Pancreas (tissue), 10 donors: ENCODE results near the gene GRIK3. TPM values are rescaled to one million over a fixed set of nuclear protein-coding genes. Genes with fewer than 3 reads are reported as not detected.
A peak's percentile ranks its signal among the peaks of the same experiment; 100 is the strongest.

Experiments used
- ATAC-seq, 4 donors: fragments of 200-7000 bp; cut with Tn5 transposase; one replicate each; pipeline versions ENCODE4 v1.8.0 to v1.9.1; 2020; ENCODE audit warnings: mild to moderate bottlenecking in 4 of 4, moderate library complexity in 4 of 4
- DNase-seq, 6 donors: peaks; one replicate each; pipeline ENCODE4 v3.0.0-alpha.2; 2020
- FAIRE-seq: peaks from 2 replicates; lab custom pipeline; 2012; peaks lifted over from hg19 to GRCh38; lab: Jason Lieb, UNC
- H3K27ac ChIP-seq, 4 donors: fragments of 200-600 bp; sonication (generic); 1 replicate in 3 of 4; 2 replicates in 1 of 4; pipeline versions ENCODE4 v1.5.0 to v1.8.0; 2020
- H3K27me3 ChIP-seq, 4 donors: fragments of 200-600 bp; one replicate each; pipeline ENCODE4 v1.8.0; 2021
- H3K36me3 ChIP-seq, 3 donors: fragments of 200-600 bp; sonication (generic) in 1 of 3; one replicate each; pipeline versions ENCODE4 v1.5.0 to v1.8.0; 2020 to 2021
- H3K4me1 ChIP-seq, 3 donors: fragments of 200-600 bp; one replicate each; pipeline ENCODE4 v1.8.0; 2021
- H3K4me3 ChIP-seq, 4 donors: fragments of 200-600 bp; sonication (generic) in 2 of 4; one replicate each; pipeline versions ENCODE4 v1.5.0 to v1.8.0; 2020 to 2021
- H3K9me3 ChIP-seq, 4 donors: fragments of 200-600 bp; one replicate each; pipeline ENCODE4 v1.8.0; 2021
- CTCF ChIP-seq, 4 donors: fragments of 200-600 bp; sonication (generic) in 3 of 4; IDR thresholded peaks; one replicate each; pipeline versions ENCODE4 v1.5.0 to v1.8.0; 2021; ENCODE audit warnings: antibody characterized with exemption in 4 of 4
- WGBS, 2 donors: extraction: QIAGEN DNeasy Blood & Tissue Kit; methylation state at CpG; one replicate each; pipeline ENCODE4 v1.1.7; 2013; 5-methylcytosine and 5-hydroxymethylcytosine counted together
- intact Hi-C, 3 donors: fragments of 100-400 bp; cut with DNase I; formaldehyde crosslinking; loops; one replicate each; pipeline versions ENCODE4 v1.11.1 to v1.14.2; 2022
- polyA plus RNA-seq, 2 donors: library from polyadenylated mRNA; stranded (reverse); fragments of 200-250 nt; gene quantifications; one replicate each; pipeline ENCODE4 v1.2.3, GENCODE V29; 2013
- total RNA-seq, 6 donors: library from RNA; stranded (reverse); fragmentation: NEBNext Ultra II Directional in 4 of 6; extraction: Animal tissue kit (Norgen Biotek cat#: 25700) in 4 of 6; gene quantifications; one replicate each; pipeline versions ENCODE4 v1.2.1 to v1.2.4, GENCODE V29; 2021 to 2023
- donor health status: healthy with polysubstance abuse.
- donor health status: DM: no; HTN: no; CAD: no; lungs with moderate emphysema.
- donor health status: DM: no; HTN: no; CAD: no.
- donor health status: control.
- donor health status: control.
- donor health status: Bipolar disorder and iron deficiency.
- donor health status: DM: yes; HTN: yes; CAD: no.
- donor health status: DM: no; HTN: no; CAD: no.
- donor health status: DM: no; HTN: no; CAD: no.
- donor health status: DM: yes; HTN: yes; CAD: no.

The GRIK3 gene
- total and polyA plus RNA-seq, 8 donors = 0.08 to 0.47 (median 0.23) TPM

GRCh38 chr1:36847761-36848160, 186.6 kb downstream of the GRIK3 start:
- FAIRE-seq (no peak), ATAC-seq (no peak), DNase-seq (peak in 1 of 6 donors; percentile 1)
- Histone ChIP-seq H3K36me3 (no peaks in the 10 kb centered on the region), H3K27ac (no peak overlapping the region), H3K4me3 (no peak overlapping the region), H3K27me3 (no peaks in the 10 kb centered on the region), H3K9me3 (no peaks in the 10 kb centered on the region), H3K4me1 (no peaks in the 10 kb centered on the region)
- no peak for TF ChIP-seq CTCF (IDR thresholded peaks at IDR 0.05)
- intact Hi-C loops = no loop called here
- 8 to 11% methylated on average over 2 of the region's 2 CpGs for WGBS, 2 donors

- no peaks in the 10 kb centered on the region for H3K27me3 ChIP-seq
- no peak for TF ChIP-seq CTCF (IDR thresholded peaks at IDR 0.05)
- DNase-seq (no peak), FAIRE-seq (no peak), ATAC-seq (no peak)
- no peaks in the 10 kb centered on the region for H3K9me3 ChIP-seq
- no peaks in the 10 kb centered on the region for H3K4me1 ChIP-seq
- H3K4me3 ChIP-seq = no peak overlapping the region
- intact Hi-C loops = no loop called here
- WGBS, 2 donors = 8 to 11% methylated on average over 1 of the region's 1 CpG
- no peaks in the 10 kb centered on the region for H3K36me3 ChIP-seq
- H3K27ac ChIP-seq = no peak overlapping the region
These were observed 187.1 kb downstream of the GRIK3 start for GRCh38 chr1:36847186-36847585.

- TF ChIP-seq CTCF (IDR thresholded peaks at IDR 0.05) = no peak
- H3K27ac ChIP-seq = no peak overlapping the region
- FAIRE-seq (no peak), ATAC-seq (no peak), DNase-seq (peak in 1 of 6 donors; percentile 13)
- H3K36me3 ChIP-seq = no peaks in the 10 kb centered on the region
- intact Hi-C loops = no loop called here
- no peaks in the 10 kb centered on the region for H3K4me1 ChIP-seq
- H3K27me3 ChIP-seq = no peaks in the 10 kb centered on the region
- no peak overlapping the region for H3K4me3 ChIP-seq
- 71 to 75% methylated on average over 1 of the region's 1 CpG for WGBS, 2 donors
- no peaks in the 10 kb centered on the region for H3K9me3 ChIP-seq
These were observed 188.0 kb downstream of the GRIK3 start for GRCh38 chr1:36846357-36846756.

- Histone ChIP-seq H3K36me3 (no peaks in the 10 kb centered on the region), H3K4me1 (no peaks in the 10 kb centered on the region), H3K4me3 (no peak overlapping the region), H3K9me3 (no peaks in the 10 kb centered on the region), H3K27ac (no peak overlapping the region), H3K27me3 (no peaks in the 10 kb centered on the region)
- ATAC-seq (no peak), DNase-seq (no peak), FAIRE-seq (no peak)
- WGBS, 2 donors = 59 to 69% methylated on average over 14 of the region's 14 CpGs
- intact Hi-C loops = no loop called here
- TF ChIP-seq CTCF (IDR thresholded peaks at IDR 0.05) = no peak
These were observed 188.5 kb downstream of the GRIK3 start for GRCh38 chr1:36845802-36846201.

- no peak overlapping the region for H3K27ac ChIP-seq
- ATAC-seq (no peak), FAIRE-seq (no peak), DNase-seq (no peak)
- H3K36me3 ChIP-seq = no peaks in the 10 kb centered on the region
- intact Hi-C loops = no loop called here
- H3K9me3 ChIP-seq = no peaks in the 10 kb centered on the region
- H3K27me3 ChIP-seq = no peaks in the 10 kb centered on the region
- WGBS, 2 donors = 68 to 69% methylated on average over 9 of the region's 9 CpGs
- no peak for TF ChIP-seq CTCF (IDR thresholded peaks at IDR 0.05)
- no peaks in the 10 kb centered on the region for H3K4me1 ChIP-seq
- H3K4me3 ChIP-seq = no peak overlapping the region
These were observed 189.4 kb downstream of the GRIK3 start for GRCh38 chr1:36844917-36845316.
